C4-2B (cell line): ENCODE data around the gene ADIPOR2.

ENCODE experiments used
- H3K27ac ChIP-seq: fragments of 450-650 bp; 2 replicates; pipeline ENCODE4 v1.5.1; 2017
- CTCF ChIP-seq: fragments of 450-650 bp; conservative IDR thresholded peaks from 2 replicates; pipeline ENCODE4 v1.5.1; 2017; ENCODE audit warnings: mild to moderate bottlenecking
- ZFX ChIP-seq: fragments of 450-650 bp; IDR thresholded peaks from 2 replicates; pipeline ENCODE4 v1.6.1; 2017

The ADIPOR2 gene

GRCh38 chr12:1820191-1820895 lies 129.5 kb downstream of the ADIPOR2 start, which contains the start of gene LRTM2:
LRTM2 (plus strand) TSS chr12:1820565; CDS start chr12:1828149, 7,584 bp downstream.
- TF ChIP-seq CTCF, result no peak
- no peak for TF ChIP-seq ZFX
- no peak within 1 kb of the TSS for H3K27ac ChIP-seq

GRCh38 chr12:1820896-1821291 lies 130.0 kb downstream of the ADIPOR2 start:
- no peak for TF ChIP-seq ZFX
- H3K27ac ChIP-seq, result no peak overlapping the region

- TF ChIP-seq ZFX (no peak), CTCF (no peak)
- H3K27ac ChIP-seq, result no peak overlapping the region
These were observed 130.9 kb downstream of the ADIPOR2 start for GRCh38 chr12:1821805-1822204.

- no peak overlapping the region for H3K27ac ChIP-seq
- TF ChIP-seq CTCF, result no peak
- TF ChIP-seq ZFX, result no peak
These were observed 131.8 kb downstream of the ADIPOR2 start for GRCh38 chr12:1822699-1823098.

GRCh38 chr12:1823237-1823636 lies 132.4 kb downstream of the ADIPOR2 start:
- TF ChIP-seq CTCF (no peak), ZFX (no peak)
- no peak overlapping the region for H3K27ac ChIP-seq

GRCh38 chr12:1825382-1826102 lies 134.7 kb downstream of the ADIPOR2 start:
- TF ChIP-seq CTCF (no peak), ZFX (no peak)

GRCh38 chr12:1826401-1826800 lies 135.5 kb downstream of the ADIPOR2 start:
- TF ChIP-seq CTCF (no peak), ZFX (no peak)
- no peak overlapping the region for H3K27ac ChIP-seq

More at GRCh38 chr12:1825382-1826102, 134.7 kb downstream of the ADIPOR2 start:
- H3K27ac ChIP-seq, result no peak overlapping the region
